Measurements from ENCODE around the gene RNASE13. TPM values are rescaled to one million over a fixed set of nuclear protein-coding genes. Genes with fewer than 3 reads are reported as not detected.

RNASE13 gene
- total RNA-seq, 1 experiment from 2014 or later: not detected

DNA sequence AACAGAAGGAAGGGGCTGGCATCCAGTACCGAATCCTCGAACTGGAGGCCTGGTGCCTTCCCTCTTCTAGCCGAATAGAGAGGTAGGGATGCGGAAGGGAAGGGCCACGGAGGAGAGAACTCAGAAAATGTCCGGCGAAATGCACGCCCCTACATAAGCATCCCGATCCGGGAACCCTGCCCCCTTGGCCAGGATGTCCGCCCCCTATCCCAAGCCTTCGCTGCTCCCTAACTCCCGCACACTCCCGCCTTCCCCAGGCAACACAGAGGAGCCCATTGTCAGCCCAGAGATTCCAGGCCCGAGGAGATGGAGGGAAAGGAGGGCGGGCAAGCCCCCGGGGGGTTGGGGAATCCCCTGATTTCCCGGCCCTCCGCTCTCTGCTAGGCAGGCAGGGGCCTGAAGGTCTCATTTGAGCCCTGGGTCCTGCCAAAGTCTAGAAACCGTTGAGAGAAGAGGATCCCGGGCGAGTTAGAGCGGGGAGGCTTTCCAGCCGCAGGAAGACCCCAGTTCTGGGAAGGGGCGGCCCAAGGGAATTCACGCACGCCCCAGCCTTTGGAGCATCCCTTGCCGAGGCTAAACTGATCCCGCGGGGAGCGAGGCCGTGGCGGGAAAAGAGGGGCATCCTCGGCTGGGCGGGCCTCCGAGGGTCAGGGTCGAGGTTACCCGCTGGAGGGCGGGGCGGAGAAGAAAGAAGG lies 34.9 kb upstream of the RNASE13 start:
- intact Hi-C loops (cut with micrococcal nuclease; ENCODE audit: unreplicated experiment): no loop called here
- DNase-seq (ENCODE audit: low spot score): peak; percentile 55
- Histone ChIP-seq H3K27me3 (replicated peaks; ENCODE audit: insufficient read depth, low read depth, low read length, poor library complexity) (no peaks in the 10 kb centered on the region), H3K4me3 (ENCODE audit: low read depth, low read length, poor library complexity, severe bottlenecking) (peak overlapping the region; percentile 98), H3K27ac (ENCODE audit: low read depth, low read length, poor library complexity, severe bottlenecking) (peak overlapping the region; percentile 90), H3K36me3 (ENCODE audit: insufficient read depth, low read length, poor library complexity, severe bottlenecking) (peaks cover 15% of the 10 kb centered on the region), H3K4me1 (ENCODE audit: insufficient read depth, low read length, poor library complexity, severe bottlenecking) (peaks cover 27% of the 10 kb centered on the region), H3K9me3 (ENCODE audit: low read depth, low read length, poor library complexity, severe bottlenecking) (no peaks in the 10 kb centered on the region)
- ChIA-PET CTCF (interaction anchor here (0.6 to 3.6 kb wide), 8 partner anchors 20 to 378 kb away, joined by 3 to 24 read pairs (median 7); partner anchors contain the start of genes TMEM253 and ZNF219), POLR2A (ENCODE audit: low non-redundant PET) (no interaction called here)
- TSS peak; percentile 31 for BruUV-seq (replicated peaks)
- TF ChIP-seq EZH2 (IDR thresholded peaks at IDR 0.05; ENCODE audit: borderline replicate concordance, low read depth, low read length, poor library complexity, severe bottlenecking): no peak
- TF ChIP-seq CTCF (conservative IDR thresholded peaks at IDR 0.05; ENCODE audit: low read depth, low read length): no peak

GRCh38 chr14:21068521-21069387 lies 34.1 kb upstream of the RNASE13 start:
- H3K9me3 ChIP-seq (ENCODE audit: low read depth, low read length, poor library complexity, severe bottlenecking): no peaks in the 10 kb centered on the region
- H3K27me3 ChIP-seq (replicated peaks; ENCODE audit: insufficient read depth, low read depth, low read length, poor library complexity): no peaks in the 10 kb centered on the region
- peak; percentile 81 for DNase-seq (ENCODE audit: low spot score)
- TF ChIP-seq CTCF (conservative IDR thresholded peaks at IDR 0.05; ENCODE audit: low read depth, low read length) (peak; percentile 67), EZH2 (IDR thresholded peaks at IDR 0.05; ENCODE audit: borderline replicate concordance, low read depth, low read length, poor library complexity, severe bottlenecking) (no peak)
- intact Hi-C loops (cut with micrococcal nuclease; ENCODE audit: unreplicated experiment): loop anchor here (1.0 kb wide), 1 partner anchor 24 kb away; no protein-coding TSS in a partner anchor
- peak overlapping the region; percentile 98 for H3K4me3 ChIP-seq (ENCODE audit: low read depth, low read length, poor library complexity, severe bottlenecking)
- peaks cover 10% of the 10 kb centered on the region for H3K36me3 ChIP-seq (ENCODE audit: insufficient read depth, low read length, poor library complexity, severe bottlenecking)
- peaks cover 27% of the 10 kb centered on the region for H3K4me1 ChIP-seq (ENCODE audit: insufficient read depth, low read length, poor library complexity, severe bottlenecking)
- CTCF ChIA-PET: interaction anchor here (0.5 to 3.6 kb wide), 13 partner anchors 15 to 379 kb away, joined by 3 to 24 read pairs (median 6); partner anchors contain the start of genes TMEM253 and ZNF219
- H3K27ac ChIP-seq (ENCODE audit: low read depth, low read length, poor library complexity, severe bottlenecking): peak overlapping the region; percentile 90
- BruUV-seq (replicated peaks): no TSS peak
- POLR2A ChIA-PET (ENCODE audit: low non-redundant PET): interaction anchor here (0.6 kb wide), 1 partner anchor 25 kb away, joined by 3 read pairs; no protein-coding TSS in a partner anchor

DNA sequence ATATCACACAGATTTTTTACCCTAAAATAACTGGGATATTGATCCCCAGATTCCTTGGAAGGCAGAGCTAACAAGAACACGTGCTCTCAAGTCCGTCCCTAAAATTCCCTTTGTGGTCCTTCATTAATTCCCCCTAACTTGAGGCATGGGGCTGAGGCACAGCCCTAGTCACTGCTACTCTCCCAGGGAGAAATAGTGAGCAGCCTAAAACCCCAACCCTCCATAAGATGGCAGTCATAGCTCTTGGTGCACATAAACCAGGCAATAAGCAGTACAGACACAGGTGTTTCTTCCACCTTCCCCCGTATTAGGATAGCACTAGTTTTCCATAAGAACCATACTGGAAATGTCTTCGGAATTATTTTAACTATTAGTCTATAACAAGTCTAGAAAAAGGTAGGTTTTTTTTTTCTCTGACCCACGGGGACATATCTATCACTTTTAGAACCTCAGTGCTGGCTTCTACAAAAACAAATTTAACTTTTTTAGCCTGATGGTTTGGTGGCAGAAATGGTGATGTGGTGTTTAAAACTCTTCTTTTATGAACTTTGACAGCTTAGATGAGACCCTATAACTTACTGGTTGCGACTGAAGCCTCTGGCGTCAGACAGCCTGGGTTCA lies 32.4 kb upstream of the RNASE13 start:
- Histone ChIP-seq H3K27ac (ENCODE audit: low read depth, low read length, poor library complexity, severe bottlenecking) (no peak overlapping the region), H3K4me1 (ENCODE audit: insufficient read depth, low read length, poor library complexity, severe bottlenecking) (peaks cover 25% of the 10 kb centered on the region), H3K9me3 (ENCODE audit: low read depth, low read length, poor library complexity, severe bottlenecking) (no peaks in the 10 kb centered on the region), H3K4me3 (ENCODE audit: low read depth, low read length, poor library complexity, severe bottlenecking) (no peak overlapping the region), H3K27me3 (replicated peaks; ENCODE audit: insufficient read depth, low read depth, low read length, poor library complexity) (no peaks in the 10 kb centered on the region), H3K36me3 (ENCODE audit: insufficient read depth, low read length, poor library complexity, severe bottlenecking) (no peaks in the 10 kb centered on the region)
- TF ChIP-seq CTCF (conservative IDR thresholded peaks at IDR 0.05; ENCODE audit: low read depth, low read length) (peak; percentile 44; the same call in 1 of the 2 replicates), EZH2 (IDR thresholded peaks at IDR 0.05; ENCODE audit: borderline replicate concordance, low read depth, low read length, poor library complexity, severe bottlenecking) (no peak)
- intact Hi-C loops (cut with micrococcal nuclease; ENCODE audit: unreplicated experiment): no loop called here
- BruUV-seq (replicated peaks): no TSS peak
- ChIA-PET POLR2A (ENCODE audit: low non-redundant PET) (no interaction called here), CTCF (interaction anchor here (0.7 to 3.6 kb wide), 6 partner anchors 23 to 247 kb away, joined by 3 to 24 read pairs (median 6); no protein-coding TSS in a partner anchor)
- DNase-seq (ENCODE audit: low spot score): peak; percentile 34
